GM12891 (cell line): ENCODE data around the gene ARL4D.

Source experiments
- DNase-seq: peaks from one replicate; pipeline ENCODE4 v3.0.0; 2011; ENCODE audit warnings: low spot score; ENCODE audit not compliant: insufficient read length
- FAIRE-seq: peaks from 2 replicates; lab custom pipeline; 2011; peaks lifted over from hg19 to GRCh38; lab: Jason Lieb, UNC
- PAX5 ChIP-seq: IDR thresholded peaks from 2 replicates; pipeline ENCODE4 v1.6.1; 2011; ENCODE audit warnings: low read length, moderate library complexity, mild to moderate bottlenecking; ENCODE audit not compliant: insufficient read depth, severe bottlenecking
- POLR2A ChIP-seq: IDR thresholded peaks from 2 replicates; pipeline ENCODE4 v1.6.1; 2011; ENCODE audit warnings: low read depth, low read length, control low read depth
- POLR2AphosphoS5 ChIP-seq: IDR thresholded peaks from 2 replicates; pipeline ENCODE4 v1.6.1; 2011; ENCODE audit warnings: low read depth, low read length, control low read depth
- POU2F2 ChIP-seq: IDR thresholded peaks from 2 replicates; pipeline ENCODE4 v1.6.1; 2011; ENCODE audit warnings: low read depth, mild to moderate bottlenecking, control low read depth, low read length, moderate library complexity
- SPI1 ChIP-seq: IDR thresholded peaks from 2 replicates; pipeline ENCODE4 v1.6.1; 2011; ENCODE audit warnings: low read depth, low read length, control low read depth
- TAF1 ChIP-seq: IDR thresholded peaks from 2 replicates; pipeline ENCODE4 v1.6.1; 2011; ENCODE audit warnings: low read depth, low read length, control low read depth

The ARL4D gene

DNA sequence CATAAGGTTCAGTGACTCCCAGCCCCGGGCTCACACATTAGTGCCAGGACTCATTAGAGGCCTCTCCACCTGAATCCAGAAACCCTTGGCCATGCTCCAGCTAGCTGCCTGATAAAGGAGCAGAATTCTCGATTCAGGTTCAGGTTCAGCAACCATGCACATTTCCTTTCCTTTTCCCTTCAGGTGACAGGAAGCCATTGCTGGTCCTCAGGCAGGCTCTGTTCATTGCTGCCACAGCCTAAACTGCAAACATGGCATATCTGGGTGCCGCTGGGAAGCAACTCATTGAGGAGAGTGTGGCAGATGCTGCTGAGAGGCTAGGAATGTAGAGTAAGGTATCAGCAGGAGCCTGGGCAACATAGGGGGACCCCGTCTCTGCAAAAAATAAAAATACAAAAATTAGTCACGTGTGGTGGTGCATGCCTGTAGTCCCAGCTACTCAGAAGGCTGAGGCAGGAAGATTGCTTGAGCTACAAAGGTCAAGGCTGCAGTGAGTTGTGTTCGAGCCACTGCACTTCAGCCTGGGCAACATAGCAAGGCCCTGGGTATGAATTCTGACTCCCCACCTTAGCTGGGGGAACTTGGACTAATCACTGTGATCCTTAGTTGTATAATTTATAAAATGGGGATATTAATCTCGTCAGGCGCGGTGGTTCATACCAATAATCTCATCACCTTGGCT lies 28.7 kb downstream of the ARL4D start:
- DNase-seq (no peak), FAIRE-seq (no peak)
- TF ChIP-seq PAX5 = no peak
- TF ChIP-seq POLR2AphosphoS5 = no peak
- no peak for TF ChIP-seq POU2F2

DNA sequence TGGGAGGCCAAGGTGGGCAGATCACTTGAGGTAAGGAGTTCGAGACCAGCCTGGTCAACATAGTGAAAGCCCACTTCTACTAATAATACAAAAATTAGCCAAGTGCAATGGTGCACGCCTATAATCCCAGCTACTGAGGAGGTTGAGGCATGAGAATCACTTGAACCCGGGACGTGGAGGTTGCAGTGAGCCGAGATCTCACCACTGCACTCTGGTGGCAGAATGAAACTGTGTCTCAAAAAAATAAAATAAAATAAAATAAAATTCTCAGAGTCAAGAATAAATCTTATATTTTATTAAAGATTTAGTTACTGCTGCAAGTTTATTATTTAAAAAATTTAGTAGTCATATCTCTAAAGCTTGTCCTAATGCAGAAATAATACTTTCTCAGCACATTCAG lies 29.7 kb downstream of the ARL4D start:
- TF ChIP-seq SPI1 = no peak
- no peak for TF ChIP-seq POU2F2
- no peak for TF ChIP-seq POLR2AphosphoS5
- TF ChIP-seq TAF1 = no peak
- no peak for TF ChIP-seq PAX5
- no peak for TF ChIP-seq POLR2A
- no peak for DNase-seq
- FAIRE-seq = no peak

DNA sequence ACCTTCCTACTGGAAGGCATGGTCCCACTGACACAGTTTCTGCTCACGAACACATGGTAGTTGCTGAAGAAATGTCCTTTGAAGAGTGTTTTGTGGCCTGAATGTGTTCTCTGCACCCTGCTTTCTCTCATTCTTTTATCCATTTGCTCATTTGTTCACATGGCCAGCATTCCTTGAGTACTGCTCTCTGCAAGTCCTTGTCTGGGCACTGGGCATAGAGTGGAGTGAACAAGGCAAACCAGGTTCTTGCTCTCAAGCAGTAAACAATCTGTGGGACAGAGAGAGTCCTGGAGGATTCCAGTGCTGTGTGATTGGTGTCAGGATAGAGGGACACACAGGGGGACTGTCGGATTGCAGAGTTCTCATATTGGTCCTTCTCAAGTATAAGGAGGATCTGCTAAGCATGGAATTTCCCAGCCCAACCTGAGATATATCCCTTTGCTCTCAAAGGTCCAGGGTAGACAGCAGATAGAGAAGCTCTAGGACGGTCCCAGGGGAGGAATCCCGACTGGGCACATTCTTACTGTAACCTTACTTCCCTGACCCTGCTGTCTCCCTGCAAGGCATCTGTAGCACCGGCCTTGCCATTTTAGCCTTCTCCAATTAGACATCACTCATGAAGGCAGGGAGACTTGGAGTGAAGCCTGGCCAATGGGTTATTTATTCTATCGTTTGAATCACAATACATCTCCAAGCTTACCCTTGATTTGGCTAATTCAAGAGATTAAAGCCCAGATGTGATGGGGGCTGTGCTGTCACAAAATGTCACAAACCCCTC lies 32.3 kb downstream of the ARL4D start:
- TF ChIP-seq POLR2A = no peak
- no peak for TF ChIP-seq TAF1
- TF ChIP-seq PAX5 = no peak
- TF ChIP-seq SPI1 = no peak
- TF ChIP-seq POLR2AphosphoS5 = no peak
- no peak for TF ChIP-seq POU2F2
- DNase-seq (no peak), FAIRE-seq (no peak)

DNA sequence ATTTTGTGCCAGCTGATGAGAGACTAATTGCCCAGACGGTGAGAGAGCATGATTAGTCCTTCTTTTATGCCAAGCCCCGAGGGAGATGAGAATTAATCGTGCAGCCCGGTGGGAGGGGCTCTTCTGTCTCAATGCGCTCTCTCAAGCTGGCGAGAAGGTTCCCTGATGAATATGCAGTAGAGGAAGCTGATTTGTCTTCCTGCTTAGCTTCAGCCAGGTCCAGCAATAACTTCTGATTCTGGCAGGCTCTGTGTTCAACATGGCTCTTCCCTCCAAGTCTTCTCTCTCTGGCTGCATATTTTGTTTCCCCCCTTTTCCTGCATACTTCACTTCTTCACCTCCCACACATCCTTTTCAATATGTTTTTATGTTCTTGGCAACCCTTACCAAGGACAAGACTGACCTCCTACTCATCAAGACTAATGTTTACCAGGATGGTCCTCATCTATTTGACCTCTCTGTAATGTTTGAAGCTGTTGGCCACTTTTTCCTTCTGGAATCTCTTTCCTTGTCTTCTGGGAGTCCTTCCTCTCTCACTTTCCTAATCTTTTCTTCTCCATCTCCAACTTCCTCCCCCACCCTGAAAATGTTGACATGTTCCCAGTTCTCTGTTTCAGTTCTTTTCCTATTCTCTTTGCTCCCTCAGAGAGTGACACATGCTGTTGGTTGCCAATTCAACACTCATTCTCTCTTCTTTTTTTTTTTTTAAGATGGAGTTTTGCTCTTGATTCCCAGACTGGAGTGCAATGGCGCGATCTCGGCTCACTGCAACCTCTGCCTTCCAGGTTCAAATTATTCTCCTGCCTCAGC lies 33.1 kb downstream of the ARL4D start:
- FAIRE-seq (no peak), DNase-seq (no peak)
- TF ChIP-seq POLR2A (no peak), TAF1 (no peak), PAX5 (no peak), POLR2AphosphoS5 (no peak), SPI1 (no peak), POU2F2 (no peak)

DNA sequence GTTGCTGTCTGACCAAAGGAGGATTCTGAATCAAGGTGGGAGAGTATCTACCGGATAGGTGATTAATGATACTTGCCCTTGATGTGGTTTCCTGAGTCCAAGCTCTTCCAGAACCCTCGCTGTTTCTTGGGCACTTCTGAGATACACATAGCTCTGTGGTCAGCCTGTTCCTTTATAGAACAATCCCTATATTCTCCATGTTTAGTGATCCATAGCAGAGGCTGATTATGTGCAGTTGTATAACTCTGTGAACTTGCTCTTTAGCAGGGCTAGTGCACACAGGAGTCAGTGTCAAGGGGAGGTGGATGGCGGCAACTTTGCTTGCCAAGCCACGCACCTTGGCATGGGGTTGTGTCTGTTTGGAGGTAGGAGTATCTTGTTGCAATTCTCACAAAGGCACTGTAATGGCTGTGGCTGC lies 36.1 kb downstream of the ARL4D start:
- DNase-seq = no peak
- TF ChIP-seq SPI1 (no peak), POLR2AphosphoS5 (no peak), POLR2A (no peak), TAF1 (no peak), PAX5 (no peak)
- no peak for FAIRE-seq

DNA sequence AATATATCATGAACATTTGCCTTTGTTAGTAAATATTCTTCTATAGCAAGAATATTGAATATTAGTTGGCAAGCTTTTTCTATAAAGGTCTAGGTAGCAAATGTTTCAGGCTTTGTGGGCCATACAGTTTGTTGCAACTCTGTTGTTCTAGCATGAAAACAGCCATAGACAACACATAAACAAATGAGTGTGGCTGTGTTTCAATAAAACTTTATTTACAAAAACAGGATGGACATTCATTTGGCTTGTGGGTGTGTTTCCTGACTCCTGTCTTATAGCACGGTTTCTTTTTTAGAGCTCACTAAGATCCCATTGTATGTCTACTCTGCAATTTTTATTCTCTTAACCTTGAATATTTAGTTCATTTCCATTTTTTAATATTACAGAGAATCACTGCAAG lies 39.0 kb downstream of the ARL4D start:
- DNase-seq (no peak), FAIRE-seq (no peak)
- TF ChIP-seq SPI1 (no peak), TAF1 (no peak), POU2F2 (no peak), POLR2A (no peak), POLR2AphosphoS5 (no peak), PAX5 (no peak)

DNA sequence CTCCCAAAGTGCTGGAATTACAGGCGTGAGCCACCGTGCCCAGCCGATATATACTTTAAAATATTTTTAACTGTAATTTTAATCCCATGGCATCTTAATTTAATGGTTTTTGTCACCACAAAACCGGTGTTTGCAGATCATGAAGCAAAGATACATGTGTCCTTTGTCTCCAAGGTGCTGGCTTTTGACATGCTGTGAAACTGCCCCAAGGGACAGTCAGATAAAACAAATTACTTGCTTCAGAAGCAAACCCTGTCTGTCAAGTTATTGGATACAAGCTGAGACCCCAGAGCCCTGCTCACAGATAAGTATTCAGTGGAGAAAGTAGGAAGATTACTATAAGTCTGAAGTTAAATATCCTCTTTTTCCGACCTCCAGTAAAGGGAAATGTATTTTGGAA lies 39.8 kb downstream of the ARL4D start:
- TF ChIP-seq POLR2A = no peak
- no peak for TF ChIP-seq PAX5
- no peak for TF ChIP-seq TAF1
- TF ChIP-seq SPI1 = no peak
- TF ChIP-seq POLR2AphosphoS5 = no peak
- no peak for TF ChIP-seq POU2F2
- no peak for DNase-seq
- FAIRE-seq = no peak

DNA sequence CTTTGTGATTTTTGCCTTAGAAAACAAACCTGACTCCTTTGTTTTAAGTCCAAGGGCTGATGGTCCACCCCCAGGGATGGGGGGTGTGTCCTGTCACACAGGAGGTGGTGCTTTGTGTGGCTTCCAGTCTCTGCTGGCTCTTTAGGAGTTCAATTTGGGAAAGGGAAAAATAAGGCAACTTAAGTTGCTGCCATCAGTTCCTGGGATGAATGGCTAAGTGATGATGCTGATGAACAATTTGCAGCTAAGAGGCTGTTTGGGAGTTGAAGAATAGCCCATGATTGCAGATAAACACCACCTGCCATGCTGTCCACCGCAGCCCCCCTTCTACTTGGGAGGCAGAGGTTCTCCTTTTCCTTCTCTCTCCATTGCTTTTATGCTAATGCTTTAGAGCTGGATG lies 40.2 kb downstream of the ARL4D start:
- FAIRE-seq (no peak), DNase-seq (no peak)
- TF ChIP-seq POU2F2 = no peak
- no peak for TF ChIP-seq SPI1
- TF ChIP-seq POLR2A = no peak
- no peak for TF ChIP-seq POLR2AphosphoS5
- no peak for TF ChIP-seq PAX5
- no peak for TF ChIP-seq TAF1

DNA sequence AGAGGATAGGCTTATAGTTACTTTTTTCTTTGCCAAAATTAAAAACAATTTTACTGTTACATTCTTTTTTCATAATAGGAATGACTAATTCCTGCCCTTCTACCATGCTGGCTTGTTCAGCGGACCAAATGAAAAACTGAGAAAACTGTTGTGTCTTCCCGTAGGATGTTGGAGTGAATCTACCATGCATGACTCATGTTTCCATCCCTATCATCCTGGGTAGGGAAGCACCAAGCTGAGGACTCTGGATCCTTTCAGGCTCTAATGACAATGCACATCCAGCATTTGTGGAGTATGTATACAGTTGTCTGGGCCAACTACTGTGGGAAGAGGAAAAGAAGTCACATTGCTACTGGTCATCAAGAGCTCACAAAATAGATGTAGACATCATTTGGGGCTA lies 43.9 kb downstream of the ARL4D start:
- no peak for DNase-seq
- TF ChIP-seq POLR2AphosphoS5 = no peak
- no peak for TF ChIP-seq SPI1
- TF ChIP-seq TAF1 = no peak
- no peak for TF ChIP-seq PAX5
- no peak for TF ChIP-seq POLR2A
- no peak for TF ChIP-seq POU2F2
- no peak for FAIRE-seq
